Activated CD8-positive, alpha-beta memory T cell treated with anti-CD3 and anti-CD28 coated beads for 24 hours (primary cell): ENCODE data around the gene MSGN1.
"Not testable (repeated sequence)": the region's sequence is repeated elsewhere in the genome, so short reads cannot be mapped to it uniquely, and the experiment has no call there.

Source experiments
- DNase-seq: peaks from one replicate; pipeline ENCODE4 v3.0.0-alpha.2; 2020

Gene MSGN1

GRCh38 chr2:17805717-17806363 is 10.4 kb upstream of the MSGN1 start:
- DNase-seq = no peak

DNA sequence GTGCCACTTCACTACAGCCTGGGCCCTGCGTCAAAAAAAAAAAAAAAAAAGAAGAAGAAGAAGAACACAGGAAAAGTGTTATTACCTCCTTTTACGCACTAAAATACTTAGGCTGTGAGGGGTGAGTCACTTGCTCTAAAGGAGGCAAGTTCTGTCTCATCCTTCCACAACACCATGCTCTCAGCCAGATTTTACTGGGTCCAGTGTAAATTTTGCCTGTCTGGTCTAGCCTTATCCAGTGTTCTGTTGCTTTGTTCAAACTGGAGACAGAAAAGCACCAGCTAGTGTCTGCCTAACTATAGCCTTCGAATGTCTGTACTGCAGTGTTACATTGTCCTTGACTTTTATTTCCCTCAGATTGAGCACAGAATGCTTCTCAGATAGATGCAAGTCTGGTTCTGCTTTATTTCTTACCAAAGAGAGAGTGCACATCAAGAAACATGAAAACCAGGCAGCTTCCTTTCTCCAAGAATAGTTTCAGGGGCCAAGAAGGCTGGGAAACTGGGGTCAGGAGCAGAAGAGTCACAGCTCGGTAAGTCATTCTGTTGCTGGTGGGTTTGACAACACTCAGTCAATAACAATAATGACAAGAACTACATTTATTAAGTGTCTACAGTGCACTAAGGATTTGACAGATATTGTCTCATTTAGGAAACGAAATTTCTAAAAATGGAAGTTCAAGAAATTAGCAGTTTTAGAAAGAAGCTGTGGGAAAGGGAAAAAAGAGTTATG is 3.1 kb upstream of the MSGN1 start:
- no peak for DNase-seq

DNA sequence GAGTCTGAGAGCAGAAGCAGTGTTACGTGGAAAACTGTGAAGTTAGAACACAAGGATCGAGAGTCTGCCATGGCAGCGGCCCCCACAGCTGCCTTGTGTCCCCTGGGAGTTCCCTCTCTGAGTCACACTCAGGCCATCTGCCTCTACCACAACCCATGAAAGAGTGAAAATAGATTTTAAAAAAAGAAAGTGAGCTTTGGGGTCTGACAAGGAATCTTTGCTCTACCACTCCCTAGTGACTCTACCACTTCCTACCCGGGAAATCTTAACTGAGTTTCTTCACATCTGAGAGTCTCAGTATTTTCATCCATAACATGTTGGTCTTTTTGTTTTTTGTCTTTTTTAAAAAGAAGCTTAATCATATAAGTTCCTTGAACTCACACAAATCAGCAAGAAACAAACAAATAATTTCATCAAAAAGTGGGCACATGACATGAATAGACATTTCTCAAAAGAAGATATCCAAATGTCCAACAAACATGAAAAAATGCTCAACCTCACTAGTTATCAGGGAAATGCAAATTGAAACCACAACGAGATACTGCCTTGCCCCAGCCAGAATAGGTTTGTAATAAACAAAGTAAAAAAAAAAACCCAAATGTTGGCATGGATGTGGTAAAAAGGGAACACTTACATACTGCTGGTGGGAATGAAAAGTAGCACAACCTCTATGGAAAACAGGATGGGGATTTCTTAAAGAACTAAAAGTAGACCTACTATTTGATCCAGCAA is 2.4 kb upstream of the MSGN1 start:
- DNase-seq = no peak

GRCh38 chr2:17814601-17815000 is 1.7 kb upstream of the MSGN1 start:
- no peak for DNase-seq

DNA sequence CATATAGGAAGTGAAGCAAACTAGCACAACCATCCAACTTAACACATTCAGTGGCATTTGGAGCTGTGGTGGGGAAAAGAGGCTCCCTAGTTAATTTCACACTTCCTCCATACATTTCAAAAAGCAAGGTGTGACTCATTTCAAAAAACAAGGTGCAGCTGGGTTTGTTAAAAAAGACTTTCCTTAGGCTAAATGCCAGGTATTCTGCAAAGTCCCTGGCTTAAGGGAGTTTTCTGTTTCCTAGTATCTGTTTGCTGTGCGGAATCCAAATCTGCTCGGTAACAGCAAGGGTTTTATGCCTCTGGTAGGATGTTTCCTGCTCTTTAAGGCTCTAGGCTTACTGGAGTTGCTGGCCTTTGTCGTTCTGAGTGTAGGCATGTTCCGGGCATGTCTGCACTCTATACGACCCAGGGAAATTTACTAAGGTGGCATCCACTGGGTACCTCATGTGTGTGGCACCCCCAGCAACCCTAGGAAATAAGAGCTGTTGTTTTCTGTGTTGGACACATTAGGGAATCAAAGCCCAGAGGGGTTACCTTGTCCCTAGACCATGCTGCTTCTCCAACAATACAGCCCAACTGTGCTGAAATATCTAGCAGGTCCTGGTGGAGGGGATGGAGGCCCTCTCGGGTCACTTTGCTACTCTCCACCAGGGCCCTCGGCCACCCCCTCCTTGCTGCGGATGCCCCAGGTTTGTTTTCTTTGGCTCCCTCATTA is 634 bp upstream of the MSGN1 start:
- DNase-seq = no peak

DNA sequence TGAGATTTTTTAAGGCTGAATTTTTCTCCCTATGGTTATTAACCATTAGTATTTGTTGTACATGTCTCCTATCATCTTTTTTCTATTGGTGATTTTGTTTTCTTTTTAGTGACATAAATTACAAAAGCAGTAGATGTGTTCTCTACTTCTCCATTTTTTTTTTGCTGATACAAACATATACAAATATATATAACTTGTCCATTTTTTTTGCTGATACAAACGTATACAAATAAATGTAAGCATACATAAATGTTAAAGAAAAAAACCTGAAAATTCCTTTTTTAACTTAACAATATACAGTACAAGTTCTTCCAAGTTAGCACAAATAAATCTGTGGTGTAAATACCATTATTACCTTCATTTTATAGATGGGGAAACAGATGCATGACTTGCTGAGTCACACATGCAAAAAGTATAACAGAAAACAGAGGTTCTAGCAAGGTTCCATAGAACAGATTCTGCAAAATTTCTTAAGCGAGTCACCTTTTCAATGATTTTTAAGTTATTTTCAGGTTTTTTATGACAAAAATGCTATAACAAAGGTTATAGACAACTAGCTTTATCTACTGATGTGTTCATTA is 2.1 kb downstream of the MSGN1 start:
- no peak for DNase-seq

GRCh38 chr2:17821080-17821479 is 4.8 kb downstream of the MSGN1 start:
- DNase-seq = no peak

DNA sequence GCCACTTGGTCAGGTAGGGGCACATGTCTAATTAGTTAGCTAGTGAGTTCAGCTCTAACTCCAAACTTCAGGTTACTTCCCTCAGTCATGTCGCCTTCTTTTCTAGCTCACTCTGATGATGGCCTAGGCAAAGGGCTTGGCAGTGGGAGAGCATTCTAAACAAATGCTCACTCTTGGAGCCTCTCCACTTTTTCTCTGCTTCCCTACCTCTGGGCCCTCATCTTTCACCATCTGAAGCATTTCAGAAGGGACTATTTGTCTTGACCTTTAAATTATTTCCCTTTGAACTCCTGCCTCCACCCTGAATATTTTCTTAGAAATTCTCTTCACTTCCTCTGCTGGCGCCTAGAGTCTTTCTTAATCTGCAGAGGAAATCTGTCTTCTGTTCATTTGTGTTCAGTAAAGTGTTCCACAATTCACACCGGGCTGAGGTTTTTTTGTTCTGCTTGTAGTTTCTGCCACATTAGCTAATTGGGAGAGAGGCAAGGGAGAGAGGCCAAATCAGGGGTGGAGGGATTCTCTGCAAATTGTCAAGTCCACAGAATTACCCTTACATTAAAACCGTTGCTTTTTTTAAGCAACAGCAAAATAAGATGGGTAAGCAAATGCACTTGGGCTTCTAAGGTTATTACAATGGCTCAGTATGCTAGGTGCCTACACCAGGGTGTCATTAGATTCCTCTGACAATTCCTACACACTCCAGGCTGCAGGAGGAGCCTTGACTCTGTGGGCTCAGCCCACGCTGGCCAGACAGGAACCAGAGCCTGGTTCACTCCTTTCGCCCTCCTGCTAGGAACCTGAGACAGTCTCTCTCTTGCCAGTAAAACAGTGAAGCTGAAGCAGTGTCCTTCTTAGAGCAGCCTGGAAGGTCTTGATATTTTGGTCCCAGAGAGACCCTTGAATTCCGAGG is 5.5 kb downstream of the MSGN1 start:
- no peak for DNase-seq

GRCh38 chr2:17822445-17823117 is 6.3 kb downstream of the MSGN1 start:
- no peak for DNase-seq

DNA sequence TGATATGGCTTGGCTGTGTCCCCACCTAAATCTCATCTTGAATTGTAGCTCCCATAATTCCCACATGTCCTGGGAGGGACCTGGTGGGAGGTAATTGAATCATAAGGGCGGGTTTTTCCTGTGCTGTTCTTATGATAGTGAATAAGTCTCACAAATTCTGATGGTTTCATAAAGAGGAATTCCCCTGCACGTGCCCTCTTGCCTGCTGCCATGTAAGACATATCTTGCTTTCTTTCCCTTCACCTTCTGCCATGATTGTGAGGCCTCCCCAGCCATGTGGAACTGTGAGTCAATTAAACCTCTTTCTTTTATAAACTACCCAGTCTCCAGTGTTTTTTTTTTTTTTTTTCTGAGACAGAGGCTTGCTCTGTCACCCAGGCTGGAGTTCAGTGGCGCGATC is 7.4 kb downstream of the MSGN1 start:
- not testable (repeated sequence) for DNase-seq

- DNase-seq = no peak
Measured at GRCh38 chr2:17827316-17827715, 11.1 kb downstream of the MSGN1 start.

DNA sequence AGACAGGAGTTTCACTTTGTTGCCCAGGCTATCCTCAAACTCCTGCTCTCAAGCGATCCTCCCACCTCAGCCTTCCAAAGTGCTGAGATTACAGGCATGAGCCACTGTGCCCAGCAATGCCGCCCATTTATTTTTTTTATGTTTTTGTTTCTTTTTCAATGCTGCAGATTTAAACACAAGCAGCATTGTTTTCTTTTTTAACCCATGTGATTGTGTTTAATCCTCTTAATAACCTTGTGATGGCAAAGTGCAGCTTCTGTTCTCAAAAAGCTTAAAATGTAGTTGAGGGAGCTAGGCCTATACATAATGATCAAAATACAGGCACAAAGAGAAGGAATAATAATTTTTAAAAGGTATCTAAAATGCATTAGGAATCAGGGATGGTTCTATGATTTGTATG is 11.5 kb downstream of the MSGN1 start:
- no peak for DNase-seq

DNA sequence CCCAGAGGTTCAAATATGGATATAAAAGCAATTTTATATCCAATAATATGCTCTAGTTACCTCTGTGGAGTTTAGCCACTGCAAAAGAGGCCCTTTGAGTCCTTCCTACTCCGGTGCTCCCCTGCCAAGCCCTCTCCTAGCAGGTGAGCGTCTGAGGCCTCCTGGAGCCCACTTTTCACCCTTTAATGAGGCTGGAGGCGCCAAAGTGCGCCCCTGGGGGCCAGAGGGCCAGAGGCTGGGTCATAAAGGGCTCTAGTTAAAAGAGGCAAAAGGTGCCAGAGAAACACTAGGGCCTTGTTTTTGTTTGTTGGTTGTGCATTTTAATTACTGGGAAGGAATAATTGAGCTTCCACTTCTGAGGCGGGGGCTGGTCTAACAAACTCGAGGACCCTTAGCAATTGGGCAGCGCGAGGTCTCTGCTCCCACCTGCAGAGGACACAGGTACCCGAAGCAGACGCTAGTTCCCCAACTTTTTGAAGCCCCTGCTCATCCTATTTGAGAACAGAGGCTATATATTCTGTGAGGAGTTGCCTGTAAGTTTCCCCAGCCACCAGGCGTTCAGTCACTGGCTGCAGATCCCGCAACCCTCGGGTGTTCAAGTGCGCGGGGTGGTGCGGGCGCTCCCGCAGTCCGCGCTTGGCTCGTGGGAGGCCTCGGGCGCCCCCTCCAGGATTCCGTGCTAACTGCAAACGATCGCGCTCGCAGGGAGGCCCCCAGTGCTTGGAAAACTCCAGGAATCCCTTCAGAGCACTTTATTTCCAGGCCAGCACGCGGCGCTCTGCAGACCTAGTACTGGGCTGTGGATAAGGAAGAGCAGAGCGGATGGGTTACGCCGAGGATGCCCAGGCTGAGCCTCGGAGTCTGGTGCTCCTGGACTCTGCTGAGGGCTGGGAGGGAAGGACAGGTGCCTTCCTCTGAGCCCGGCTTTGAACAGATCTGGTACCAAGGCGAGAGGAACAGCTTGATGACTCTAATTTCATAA is 14.1 kb downstream of the MSGN1 start:
- peak; percentile 69 for DNase-seq

GRCh38 chr2:17835516-17835915 is 19.3 kb downstream of the MSGN1 start:
- no peak for DNase-seq

DNA sequence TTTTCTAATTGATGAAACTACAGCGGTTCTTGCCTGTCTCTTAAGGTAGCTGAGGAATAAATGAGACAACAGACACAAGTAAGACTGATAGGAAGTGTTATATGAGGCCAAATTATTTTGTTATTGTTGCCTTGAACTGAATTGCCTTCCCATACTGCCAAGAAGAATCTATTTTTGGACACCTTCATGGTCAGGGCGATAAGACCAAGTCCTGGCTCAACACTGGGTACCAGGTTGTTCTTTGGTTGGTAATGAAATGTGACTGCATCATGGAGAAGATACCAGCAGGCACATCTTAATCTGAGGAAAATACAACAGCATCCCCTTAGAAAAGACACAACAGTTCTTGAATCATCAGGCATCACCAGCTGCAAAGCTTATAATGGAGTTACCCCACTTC is 23.7 kb downstream of the MSGN1 start:
- no peak for DNase-seq

DNA sequence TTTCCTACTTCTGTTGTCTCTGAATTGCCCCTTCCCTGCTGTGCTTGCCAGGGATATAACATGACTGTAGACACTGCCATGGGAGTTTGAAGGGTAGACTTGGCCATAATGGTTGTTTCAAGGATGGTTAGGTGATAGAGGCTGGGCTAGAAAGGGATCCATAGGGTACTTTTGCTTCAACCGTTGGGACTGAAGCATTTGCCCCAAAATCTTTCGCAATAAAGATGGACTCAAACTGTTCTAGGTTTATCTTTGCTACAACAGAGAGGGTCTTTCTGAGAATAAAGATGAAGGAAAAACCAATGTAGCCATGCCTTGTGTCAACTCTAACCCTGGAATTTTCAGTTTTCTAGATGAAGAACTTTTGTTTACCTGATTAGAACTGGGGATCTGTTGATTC is 27.2 kb downstream of the MSGN1 start:
- DNase-seq = no peak

DNA sequence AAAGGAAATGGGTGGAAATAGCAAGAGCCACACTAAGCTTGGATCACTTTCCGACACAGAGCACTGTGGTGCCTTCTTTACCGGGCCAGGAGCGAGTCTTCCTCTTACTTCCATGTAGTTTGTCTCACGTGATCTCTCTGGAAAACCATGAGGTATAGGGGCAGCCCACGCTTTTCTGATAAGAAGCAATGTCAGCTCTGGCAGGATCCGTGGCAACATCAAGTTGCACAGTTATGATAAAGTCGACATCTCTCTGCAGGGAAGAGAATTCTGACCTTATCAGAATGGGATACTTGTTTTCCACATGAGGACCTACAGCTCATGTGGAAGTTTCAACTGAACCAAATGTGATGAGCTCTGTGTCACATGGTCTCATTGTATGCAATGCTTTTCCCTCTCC is 29.5 kb downstream of the MSGN1 start:
- no peak for DNase-seq

DNA sequence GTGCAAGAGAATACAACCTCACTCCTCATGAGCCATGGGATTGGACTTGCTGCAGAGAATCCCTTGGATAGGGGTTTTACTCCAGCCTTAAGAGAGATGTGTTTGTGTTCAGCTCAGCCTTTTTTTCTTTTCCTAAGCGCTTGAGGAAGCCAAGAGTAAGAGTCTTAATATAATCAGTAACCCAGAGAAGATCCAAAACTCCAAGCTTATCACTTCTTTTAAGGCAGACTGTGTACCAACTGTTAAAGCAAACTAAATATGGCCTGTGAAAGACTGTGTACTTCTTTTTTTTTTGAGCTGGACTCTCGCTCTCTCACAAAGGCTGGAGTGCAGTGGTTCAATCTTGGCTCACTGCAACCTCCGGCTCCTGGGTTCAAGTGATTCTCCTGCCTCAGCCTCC is 30.4 kb downstream of the MSGN1 start:
- DNase-seq = no peak

DNA sequence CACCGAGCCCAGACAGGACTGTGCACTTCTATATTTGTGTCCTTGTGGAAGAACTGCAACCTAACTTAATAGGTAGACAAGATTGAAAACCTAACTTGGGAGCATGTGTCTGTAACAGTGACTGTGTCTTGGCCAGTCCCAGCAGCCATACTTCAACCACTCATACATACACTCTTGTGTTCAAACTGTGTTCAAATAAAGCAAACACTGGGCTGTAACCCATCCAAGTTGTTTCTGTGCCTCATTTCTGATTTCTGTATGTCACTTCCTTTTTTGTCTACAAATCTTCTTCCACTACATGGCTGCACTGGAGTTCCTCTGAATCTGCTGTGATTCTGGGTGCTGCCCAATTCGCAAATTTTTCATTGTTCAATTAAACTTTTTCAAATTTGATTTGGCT is 31.0 kb downstream of the MSGN1 start:
- DNase-seq = no peak

DNA sequence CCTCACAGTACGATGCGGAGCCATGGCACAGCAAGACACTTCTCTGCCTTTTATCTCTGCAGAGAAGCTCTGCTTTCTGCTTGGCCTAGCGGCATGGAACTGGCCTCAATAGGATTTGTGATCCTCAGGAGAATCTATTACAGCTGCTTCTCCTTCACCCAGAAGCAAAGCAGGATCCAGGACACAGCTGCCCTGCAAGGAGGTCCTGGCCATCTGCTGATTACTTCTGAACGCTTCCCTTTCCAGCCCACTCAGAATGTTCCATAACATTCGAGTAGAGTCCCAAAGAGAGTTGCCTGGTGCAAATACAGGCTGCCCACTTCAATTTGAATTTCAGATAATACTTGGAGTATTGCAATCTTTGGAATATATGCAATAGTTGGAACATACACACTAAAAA is 33.0 kb downstream of the MSGN1 start:
- no peak for DNase-seq
